PFSK-1 (cell line): ENCODE results near the gene SLC44A2.

Source experiments
- FOXP2 ChIP-seq: optimal IDR thresholded peaks from 2 replicates; pipeline ENCODE3; 2011; ENCODE audit warnings: borderline replicate concordance, control low read depth, inconsistent platforms; ENCODE audit not compliant: insufficient read depth; ENCODE audit errors: extremely low read length, extremely low read depth
- POLR2AphosphoS5 ChIP-seq: IDR thresholded peaks from 2 replicates; pipeline ENCODE4 v1.6.1; 2012; ENCODE audit warnings: low read depth, mild to moderate bottlenecking, control low read depth, low read length, moderate library complexity
- SIN3A ChIP-seq: IDR thresholded peaks from 2 replicates; pipeline ENCODE4 v1.6.1; 2012; ENCODE audit warnings: mild to moderate bottlenecking, low read length, moderate library complexity, borderline replicate concordance; ENCODE audit not compliant: insufficient read depth
- TAF1 ChIP-seq: IDR thresholded peaks from 2 replicates; pipeline ENCODE4 v1.6.1; 2012; ENCODE audit warnings: low read length, control low read depth, borderline replicate concordance; ENCODE audit not compliant: insufficient read depth
- TF ChIP-seq, protein P1 (sequence below), 2 experiments: IDR thresholded peaks; 2 replicates each; pipeline versions ENCODE4 v1.6.1 to v1.8.0; 2011 to 2012; ENCODE audit warnings: low read depth in 2 of 2, low read length in 2 of 2, control low read depth in 1 of 2, inconsistent platforms in 1 of 2, mild to moderate bottlenecking in 1 of 2, moderate library complexity in 1 of 2; ENCODE audit not compliant: insufficient read depth in 1 of 2

The SLC44A2 gene

GRCh38 chr19:10603873-10604459 lies 21.4 kb upstream of the SLC44A2 start:
- TF ChIP-seq POLR2AphosphoS5 (no peak), FOXP2 (no peak), TAF1 (no peak), SIN3A (no peak)
- TF ChIP-seq, protein P1, sequence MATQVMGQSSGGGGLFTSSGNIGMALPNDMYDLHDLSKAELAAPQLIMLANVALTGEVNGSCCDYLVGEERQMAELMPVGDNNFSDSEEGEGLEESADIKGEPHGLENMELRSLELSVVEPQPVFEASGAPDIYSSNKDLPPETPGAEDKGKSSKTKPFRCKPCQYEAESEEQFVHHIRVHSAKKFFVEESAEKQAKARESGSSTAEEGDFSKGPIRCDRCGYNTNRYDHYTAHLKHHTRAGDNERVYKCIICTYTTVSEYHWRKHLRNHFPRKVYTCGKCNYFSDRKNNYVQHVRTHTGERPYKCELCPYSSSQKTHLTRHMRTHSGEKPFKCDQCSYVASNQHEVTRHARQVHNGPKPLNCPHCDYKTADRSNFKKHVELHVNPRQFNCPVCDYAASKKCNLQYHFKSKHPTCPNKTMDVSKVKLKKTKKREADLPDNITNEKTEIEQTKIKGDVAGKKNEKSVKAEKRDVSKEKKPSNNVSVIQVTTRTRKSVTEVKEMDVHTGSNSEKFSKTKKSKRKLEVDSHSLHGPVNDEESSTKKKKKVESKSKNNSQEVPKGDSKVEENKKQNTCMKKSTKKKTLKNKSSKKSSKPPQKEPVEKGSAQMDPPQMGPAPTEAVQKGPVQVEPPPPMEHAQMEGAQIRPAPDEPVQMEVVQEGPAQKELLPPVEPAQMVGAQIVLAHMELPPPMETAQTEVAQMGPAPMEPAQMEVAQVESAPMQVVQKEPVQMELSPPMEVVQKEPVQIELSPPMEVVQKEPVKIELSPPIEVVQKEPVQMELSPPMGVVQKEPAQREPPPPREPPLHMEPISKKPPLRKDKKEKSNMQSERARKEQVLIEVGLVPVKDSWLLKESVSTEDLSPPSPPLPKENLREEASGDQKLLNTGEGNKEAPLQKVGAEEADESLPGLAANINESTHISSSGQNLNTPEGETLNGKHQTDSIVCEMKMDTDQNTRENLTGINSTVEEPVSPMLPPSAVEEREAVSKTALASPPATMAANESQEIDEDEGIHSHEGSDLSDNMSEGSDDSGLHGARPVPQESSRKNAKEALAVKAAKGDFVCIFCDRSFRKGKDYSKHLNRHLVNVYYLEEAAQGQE (IDR thresholded peaks at IDR 0.05; ENCODE audit: insufficient read depth in 1 of 2, low read depth in 2 of 2, low read length in 2 of 2), result no peak

DNA sequence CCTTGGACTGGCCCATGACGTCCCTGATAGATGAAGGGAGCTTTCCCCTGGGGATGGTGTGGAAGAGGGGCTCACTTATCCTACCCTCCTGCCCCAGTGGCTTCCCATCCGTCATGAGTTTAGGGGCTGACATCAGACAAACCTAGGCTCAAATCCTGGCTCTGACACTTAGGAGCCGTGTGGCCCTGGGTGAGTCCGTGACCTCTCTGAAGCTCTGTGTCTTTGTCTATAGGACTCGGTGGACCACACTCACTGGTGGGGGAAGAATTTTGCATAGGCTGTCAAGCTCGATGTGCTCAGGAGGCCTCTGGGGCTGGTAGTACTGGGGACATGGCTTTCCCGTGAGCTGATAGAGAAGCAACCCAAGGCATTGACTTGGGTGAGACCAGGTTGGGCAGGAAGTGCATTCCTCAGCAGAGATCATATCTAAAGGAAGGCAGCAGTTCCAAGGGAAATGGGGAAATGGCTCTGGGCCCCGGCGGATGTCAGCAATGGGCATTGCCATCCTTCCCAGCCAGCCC lies 20.8 kb upstream of the SLC44A2 start:
- TF ChIP-seq POLR2AphosphoS5 (no peak), TAF1 (no peak), FOXP2 (no peak), SIN3A (no peak)
- TF ChIP-seq, protein P1 (IDR thresholded peaks at IDR 0.05; ENCODE audit: insufficient read depth in 1 of 2, low read depth in 2 of 2, low read length in 2 of 2), result no peak

DNA sequence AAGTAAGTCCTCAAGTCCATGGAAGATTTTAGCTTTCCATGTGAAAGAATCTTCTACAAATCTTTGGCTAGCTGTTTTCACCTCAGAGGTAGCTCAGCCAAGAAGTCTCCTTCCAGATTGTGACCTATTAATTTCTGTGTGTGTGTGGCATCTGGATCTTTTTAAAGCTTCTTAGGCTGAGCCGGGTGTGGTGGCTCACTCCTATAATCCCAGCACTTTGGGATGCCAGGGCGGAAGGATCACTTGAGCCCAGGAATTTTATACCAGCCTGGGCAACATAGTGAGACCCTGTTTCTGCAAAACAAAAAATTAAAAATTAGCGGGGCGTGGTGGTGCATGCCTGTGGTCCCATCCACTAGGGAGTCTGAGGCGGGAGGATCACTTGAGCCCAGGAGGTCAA lies 13.4 kb upstream of the SLC44A2 start:
- TF ChIP-seq SIN3A (no peak), TAF1 (no peak), POLR2AphosphoS5 (no peak), FOXP2 (no peak)
- TF ChIP-seq, protein P1 (IDR thresholded peaks at IDR 0.05; ENCODE audit: insufficient read depth in 1 of 2, low read depth in 2 of 2, low read length in 2 of 2), result no peak

GRCh38 chr19:10612499-10613119 lies 12.7 kb upstream of the SLC44A2 start:
- TF ChIP-seq SIN3A, result no peak
- TF ChIP-seq POLR2AphosphoS5, result no peak
- no peak for TF ChIP-seq FOXP2

GRCh38 chr19:10615429-10616023 lies 9.8 kb upstream of the SLC44A2 start:
- TF ChIP-seq SIN3A, result no peak
- no peak for TF ChIP-seq TAF1
- TF ChIP-seq, protein P1 (IDR thresholded peaks at IDR 0.05; ENCODE audit: insufficient read depth in 1 of 2, low read depth in 2 of 2, low read length in 2 of 2), result no peak
- TF ChIP-seq FOXP2, result no peak
- TF ChIP-seq POLR2AphosphoS5, result no peak
